Hepatocyte (in vitro differentiated cells): ENCODE results near the gene KNSTRN. TPM values are rescaled to one million over a fixed set of nuclear protein-coding genes. Genes with fewer than 3 reads are reported as not detected.
A peak's percentile ranks its signal among the peaks of the same experiment; 100 is the strongest.

Experiments used
- DNase-seq: peaks from one replicate; pipeline ENCODE4 v3.0.0-alpha.2; 2016; ENCODE audit warnings: low spot score
- H2AFZ ChIP-seq: fragments of 200-600 bp; sonication (generic); 2 replicates; pipeline ENCODE4 v1.6.0; 2016; ENCODE audit warnings: antibody characterized with exemption, mild to moderate bottlenecking
- H3K27ac ChIP-seq: fragments of 200-600 bp; sonication (generic); 2 replicates; pipeline ENCODE4 v1.5.1; 2016; ENCODE audit warnings: mild to moderate bottlenecking
- H3K27me3 ChIP-seq: fragments of 200-600 bp; sonication (generic); 2 replicates; pipeline ENCODE4 v1.6.1; 2016
- H3K36me3 ChIP-seq: fragments of 200-600 bp; sonication (generic); replicated peaks from 2 replicates; pipeline ENCODE4 v1.5.1; 2016; ENCODE audit warnings: low read depth; ENCODE audit not compliant: insufficient read depth
- H3K4me1 ChIP-seq: fragments of 200-600 bp; sonication (generic); 2 replicates; pipeline ENCODE4 v1.5.1; 2016; ENCODE audit warnings: mild to moderate bottlenecking, moderate library complexity; ENCODE audit not compliant: insufficient read depth
- H3K4me2 ChIP-seq: fragments of 200-600 bp; sonication (generic); 2 replicates; pipeline ENCODE4 v1.6.0; 2016
- H3K4me3 ChIP-seq: fragments of 200-600 bp; sonication (generic); 2 replicates; pipeline ENCODE4 v1.5.1; 2016; ENCODE audit warnings: mild to moderate bottlenecking
- H3K79me2 ChIP-seq: fragments of 200-600 bp; sonication (generic); 2 replicates; pipeline ENCODE4 v1.6.0; 2017; ENCODE audit warnings: mild to moderate bottlenecking
- H3K9me2 ChIP-seq: fragments of 200-600 bp; sonication (generic); replicated peaks from 2 replicates; pipeline ENCODE4 v1.6.0; 2017; ENCODE audit warnings: mild to moderate bottlenecking; ENCODE audit not compliant: insufficient read depth
- H3K9me3 ChIP-seq: fragments of 200-600 bp; sonication (generic); 2 replicates; pipeline ENCODE4 v1.5.1; 2016; ENCODE audit warnings: low read depth, mild to moderate bottlenecking
- H4K20me1 ChIP-seq: fragments of 200-600 bp; sonication (generic); 2 replicates; pipeline ENCODE4 v1.6.0; 2016; ENCODE audit warnings: mild to moderate bottlenecking; ENCODE audit not compliant: insufficient read depth, poor library complexity, severe bottlenecking
- EZH2 ChIP-seq: fragments of 200-600 bp; sonication (generic); IDR thresholded peaks from 2 replicates; pipeline ENCODE4 v1.6.1; 2016; ENCODE audit warnings: antibody characterized with exemption, mild to moderate bottlenecking, borderline replicate concordance
- EZH2phosphoT487 ChIP-seq: fragments of 200-600 bp; sonication (generic); IDR thresholded peaks from one replicate; pipeline ENCODE4 v1.6.1; 2018; ENCODE audit warnings: antibody characterized with exemption, mild to moderate bottlenecking, low read depth, moderate library complexity; ENCODE audit not compliant: unreplicated experiment, severe bottlenecking
- WGBS: methylation state at CpG from one replicate; pipeline ENCODE4 v1.1.6; 2016; ENCODE audit warnings: low lambda C conversion rate; ENCODE audit errors: missing lambda C conversion rate; 5-methylcytosine and 5-hydroxymethylcytosine counted together
- polyA plus RNA-seq: library from polyadenylated mRNA; unstranded; fragments of >200 nt; fragmentation: Nextera tagmentation; extraction: Ambion mirVana; gene quantifications from 2 replicates; pipeline ENCODE4 v1.2.1, GENCODE V29; 2016
- total RNA-seq: library from RNA; depleted of rRNA; stranded (reverse); fragments of >200 nt; gene quantifications from 2 replicates; pipeline ENCODE4 v1.2.3, GENCODE V29; 2014
- TF ChIP-seq, protein P1 (sequence below): fragments of 200-600 bp; sonication (generic); IDR thresholded peaks from 2 replicates; pipeline ENCODE4 v1.5.1; 2016; ENCODE audit warnings: antibody characterized with exemption, mild to moderate bottlenecking; ENCODE audit not compliant: poor library complexity

The KNSTRN gene
- total and polyA plus RNA-seq, 2 experiments from 2014 or later, result 14.0 to 24.0 TPM

DNA sequence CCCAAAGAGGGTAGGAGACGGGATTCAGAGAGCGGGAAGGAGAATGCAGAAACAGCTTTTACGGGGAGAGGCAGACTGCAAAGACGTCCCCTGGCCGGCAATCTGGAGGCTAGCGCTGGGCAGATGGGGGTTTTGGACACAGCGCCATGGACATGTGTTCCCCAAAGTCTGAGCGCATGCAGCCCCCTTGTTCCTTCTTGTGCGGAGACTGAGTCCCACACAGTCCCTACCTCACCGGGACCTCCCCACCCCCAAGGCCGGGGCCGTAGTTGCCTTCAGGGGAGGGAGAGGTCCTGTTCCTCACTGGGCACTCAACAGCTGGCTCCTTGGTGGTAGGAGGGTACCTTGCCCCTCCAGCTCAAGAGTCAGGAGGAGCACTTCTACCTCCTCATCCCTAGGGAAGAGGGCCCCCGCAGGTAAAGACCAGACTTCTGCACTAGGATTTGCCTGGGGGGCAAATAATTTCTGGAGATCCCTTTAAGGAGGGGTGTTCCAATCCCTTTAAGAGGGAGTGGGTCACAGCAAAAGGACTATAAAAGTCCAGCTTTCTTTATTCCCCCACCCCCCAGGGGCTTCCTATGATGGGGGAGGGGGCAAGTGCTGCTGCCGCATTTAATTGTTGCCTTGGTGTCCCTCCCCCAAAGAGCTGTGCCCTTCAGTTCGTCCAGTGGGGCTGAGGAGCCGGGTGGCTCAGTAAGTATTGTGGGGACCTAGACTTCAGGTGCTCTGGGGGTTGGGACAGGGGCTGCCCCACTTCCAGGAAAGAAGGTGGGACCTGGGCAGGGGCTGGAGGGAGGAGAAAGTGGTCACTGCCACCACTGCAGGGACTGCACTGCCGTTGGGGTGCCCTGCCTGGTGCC lies 54.6 kb downstream of the KNSTRN start:
- H4K20me1 ChIP-seq, result peaks cover 1% of the 10 kb centered on the region
- peak overlapping the region; percentile 52 for H2AFZ ChIP-seq
- 7% methylated on average over 17 of the region's 17 CpGs for WGBS
- no peak for DNase-seq
- H3K79me2 ChIP-seq, result peaks cover 6% of the 10 kb centered on the region
- no peaks in the 10 kb centered on the region for H3K36me3 ChIP-seq
- H3K4me2 ChIP-seq, result peak overlapping the region; percentile 99
- no peaks in the 10 kb centered on the region for H3K9me3 ChIP-seq
- no peak overlapping the region for H3K27ac ChIP-seq
- no peaks in the 10 kb centered on the region for H3K9me2 ChIP-seq
- no peak for TF ChIP-seq EZH2
- TF ChIP-seq, protein P1, sequence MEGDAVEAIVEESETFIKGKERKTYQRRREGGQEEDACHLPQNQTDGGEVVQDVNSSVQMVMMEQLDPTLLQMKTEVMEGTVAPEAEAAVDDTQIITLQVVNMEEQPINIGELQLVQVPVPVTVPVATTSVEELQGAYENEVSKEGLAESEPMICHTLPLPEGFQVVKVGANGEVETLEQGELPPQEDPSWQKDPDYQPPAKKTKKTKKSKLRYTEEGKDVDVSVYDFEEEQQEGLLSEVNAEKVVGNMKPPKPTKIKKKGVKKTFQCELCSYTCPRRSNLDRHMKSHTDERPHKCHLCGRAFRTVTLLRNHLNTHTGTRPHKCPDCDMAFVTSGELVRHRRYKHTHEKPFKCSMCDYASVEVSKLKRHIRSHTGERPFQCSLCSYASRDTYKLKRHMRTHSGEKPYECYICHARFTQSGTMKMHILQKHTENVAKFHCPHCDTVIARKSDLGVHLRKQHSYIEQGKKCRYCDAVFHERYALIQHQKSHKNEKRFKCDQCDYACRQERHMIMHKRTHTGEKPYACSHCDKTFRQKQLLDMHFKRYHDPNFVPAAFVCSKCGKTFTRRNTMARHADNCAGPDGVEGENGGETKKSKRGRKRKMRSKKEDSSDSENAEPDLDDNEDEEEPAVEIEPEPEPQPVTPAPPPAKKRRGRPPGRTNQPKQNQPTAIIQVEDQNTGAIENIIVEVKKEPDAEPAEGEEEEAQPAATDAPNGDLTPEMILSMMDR, result no peak
- TF ChIP-seq EZH2phosphoT487, result no peak
- peak overlapping the region; percentile 45 for H3K4me3 ChIP-seq
- H3K4me1 ChIP-seq, result peaks cover 42% of the 10 kb centered on the region
- H3K27me3 ChIP-seq, result peaks cover 47% of the 10 kb centered on the region

DNA sequence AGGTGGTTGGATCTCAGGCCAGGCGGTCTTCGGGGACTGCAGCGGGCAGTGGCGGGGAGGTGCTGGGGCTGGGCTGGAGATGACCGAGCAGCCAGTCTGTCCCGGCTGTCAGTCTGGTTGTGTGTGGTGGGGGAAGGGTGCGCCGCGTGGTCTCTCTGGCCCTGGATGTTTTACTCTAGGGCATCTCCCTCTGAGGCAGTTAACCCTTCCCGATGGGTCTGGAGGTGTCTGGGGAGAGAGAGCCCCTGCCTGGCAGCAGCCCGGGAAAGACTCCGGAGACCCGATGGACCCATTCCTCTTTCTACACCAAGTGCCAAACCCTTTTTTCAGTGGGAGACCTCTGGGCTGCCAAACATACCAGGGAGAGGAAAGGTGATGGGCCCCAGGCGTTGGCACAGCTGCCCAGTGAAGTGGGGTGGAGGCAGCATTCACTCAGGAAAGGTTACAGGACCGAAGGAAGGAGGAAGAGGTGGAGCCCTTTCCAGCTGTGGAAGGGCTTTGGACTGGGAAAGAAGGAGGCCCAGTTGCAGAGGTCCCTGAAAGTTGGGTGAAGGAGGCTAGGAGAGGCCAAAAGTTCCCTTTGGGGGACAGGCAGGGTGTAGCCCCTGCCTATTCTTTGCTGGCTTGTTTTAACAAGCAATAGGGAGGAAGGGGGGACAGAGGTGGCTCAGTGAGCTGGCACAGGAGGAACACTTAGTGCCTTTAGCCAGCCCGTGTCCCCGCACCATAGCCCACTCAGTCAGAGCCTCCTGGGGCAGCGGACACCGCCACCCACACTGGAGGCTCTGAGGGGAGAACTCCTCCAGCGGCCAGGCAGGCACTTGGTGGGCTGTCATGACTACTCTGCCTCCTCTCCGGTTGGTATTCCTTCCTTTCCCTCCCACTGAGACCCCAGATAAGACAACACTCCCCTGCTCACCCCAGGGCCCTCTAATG lies 55.5 kb downstream of the KNSTRN start:
- TF ChIP-seq EZH2 (no peak), EZH2phosphoT487 (no peak)
- TF ChIP-seq, protein P1, result no peak
- Histone ChIP-seq H3K9me3 (no peaks in the 10 kb centered on the region), H3K79me2 (peaks cover 15% of the 10 kb centered on the region), H3K4me2 (peak overlapping the region; percentile 99), H3K9me2 (no peaks in the 10 kb centered on the region), H3K4me1 (peaks cover 49% of the 10 kb centered on the region), H3K27me3 (peaks cover 47% of the 10 kb centered on the region), H2AFZ (no peak overlapping the region), H3K4me3 (no peak overlapping the region), H3K36me3 (no peaks in the 10 kb centered on the region), H4K20me1 (peaks cover 10% of the 10 kb centered on the region), H3K27ac (no peak overlapping the region)
- DNase-seq, result no peak
- 49% methylated on average over 17 of the region's 21 CpGs for WGBS

DNA sequence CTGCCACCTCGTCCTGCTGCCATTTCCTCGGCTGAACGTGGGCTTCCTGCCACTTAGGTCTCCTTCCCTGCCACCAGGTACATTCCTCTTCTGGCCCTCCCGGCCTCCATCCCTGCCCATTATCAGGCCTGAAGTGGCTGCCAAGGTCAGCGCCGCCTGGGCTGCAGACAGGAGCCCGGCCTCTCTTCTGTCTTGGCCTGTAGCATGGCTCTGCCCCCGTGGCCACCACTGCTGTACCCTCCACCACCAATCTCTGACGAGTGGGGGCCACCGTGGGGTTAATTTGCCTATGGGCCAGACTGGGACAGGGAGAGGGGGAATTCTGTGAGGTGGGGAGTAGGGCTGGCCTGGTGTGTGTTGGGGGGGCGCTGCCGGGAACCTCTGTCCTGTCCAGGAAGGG lies 56.2 kb downstream of the KNSTRN start:
- TF ChIP-seq EZH2phosphoT487 (no peak), EZH2 (no peak)
- TF ChIP-seq, protein P1, result no peak
- 56% methylated on average over 11 of the region's 12 CpGs for WGBS
- Histone ChIP-seq H3K9me3 (no peaks in the 10 kb centered on the region), H3K4me1 (peaks cover 49% of the 10 kb centered on the region), H3K4me2 (peak overlapping the region; percentile 92), H3K4me3 (no peak overlapping the region), H3K27ac (no peak overlapping the region), H2AFZ (no peak overlapping the region), H3K9me2 (no peaks in the 10 kb centered on the region), H3K27me3 (peaks cover 41% of the 10 kb centered on the region), H3K79me2 (peaks cover 22% of the 10 kb centered on the region), H4K20me1 (peaks cover 17% of the 10 kb centered on the region), H3K36me3 (no peaks in the 10 kb centered on the region)
- DNase-seq, result no peak
